SK-N-SH treated with all-trans-retinoic acid at 6 μM for 48 hours (cell line): ENCODE data around the gene ZMIZ2.
"Not testable (repeated sequence)": the region's sequence is repeated elsewhere in the genome, so short reads cannot be mapped to it uniquely, and the experiment has no call there.

Experiments used
- ARNTL ChIP-seq: fragments of 450-650 bp; formaldehyde crosslinking; IDR thresholded peaks from 2 replicates; pipeline ENCODE4 v1.5.0; 2020; ENCODE audit warnings: low read depth, mild to moderate bottlenecking, moderate library complexity, borderline replicate concordance
- BACH2 ChIP-seq: fragments of 250-450 bp; sonication (Bioruptor Pico); IDR thresholded peaks from 2 replicates; pipeline ENCODE4 v1.9.0; 2021; ENCODE audit warnings: mild to moderate bottlenecking, borderline replicate concordance
- OSR1 ChIP-seq: fragments of 250-450 bp; sonication (Bioruptor Pico); IDR thresholded peaks from 2 replicates; pipeline ENCODE4 v1.8.0; 2022; ENCODE audit warnings: moderate library complexity, mild to moderate bottlenecking, inconsistent platforms
- PPARA ChIP-seq: fragments of 250-450 bp; sonication (Bioruptor Pico); IDR thresholded peaks from 2 replicates; pipeline ENCODE4 v1.5.0; 2020; ENCODE audit warnings: mild to moderate bottlenecking, borderline replicate concordance
- RARB ChIP-seq: fragments of 250-450 bp; sonication (Bioruptor Pico); IDR thresholded peaks from 2 replicates; pipeline ENCODE4 v1.8.0; 2021; ENCODE audit warnings: mild to moderate bottlenecking, moderate library complexity
- TCF4 ChIP-seq: fragments of 250-450 bp; sonication (Bioruptor Pico); IDR thresholded peaks from 2 replicates; pipeline ENCODE4 v1.8.0; 2021; ENCODE audit warnings: mild to moderate bottlenecking, moderate library complexity, borderline replicate concordance
- ZC3H10 ChIP-seq: fragments of 250-450 bp; sonication (Bioruptor Pico); IDR thresholded peaks from 2 replicates; pipeline ENCODE4 v1.5.1; 2021; ENCODE audit warnings: mild to moderate bottlenecking, moderate library complexity
- ZFP30 ChIP-seq: fragments of 450-650 bp; formaldehyde crosslinking; IDR thresholded peaks from 2 replicates; pipeline ENCODE4 v1.5.0; 2022; ENCODE audit warnings: mild to moderate bottlenecking, moderate library complexity
- ZNF565 ChIP-seq: fragments of 450-650 bp; formaldehyde crosslinking; conservative IDR thresholded peaks from 2 replicates; pipeline ENCODE4 v1.5.0; 2020; ENCODE audit warnings: low read depth, mild to moderate bottlenecking, moderate library complexity
- TF ChIP-seq, protein P1 (sequence below): fragments of 250-450 bp; sonication (Bioruptor Pico); IDR thresholded peaks from 2 replicates; pipeline ENCODE4 v1.8.0; 2020; ENCODE audit warnings: mild to moderate bottlenecking, moderate library complexity, borderline replicate concordance
- TF ChIP-seq, protein P2 (sequence below): fragments of 250-450 bp; sonication (Bioruptor Pico); IDR thresholded peaks from 2 replicates; pipeline ENCODE4 v1.5.1; 2020; ENCODE audit warnings: low read depth, mild to moderate bottlenecking, moderate library complexity

DNA sequence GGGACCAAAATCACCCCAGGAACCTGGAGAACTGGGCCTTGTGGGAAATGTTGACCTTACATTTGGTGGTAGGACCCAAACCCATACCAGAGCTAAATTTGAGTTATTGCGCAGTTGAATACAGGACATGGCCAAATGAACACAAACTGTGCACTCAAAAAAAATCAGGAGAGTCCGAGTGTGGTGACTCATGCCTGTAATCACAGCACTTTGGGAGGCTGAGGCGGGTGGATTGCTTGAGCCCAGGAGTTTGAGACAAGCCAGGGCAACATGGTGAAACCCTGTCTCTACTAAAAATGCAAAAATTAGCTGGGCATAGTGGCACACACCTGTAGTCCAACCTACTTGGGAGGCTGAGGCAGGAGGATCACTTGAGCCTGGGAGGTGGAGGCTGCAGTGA is 36.6 kb downstream of the ZMIZ2 start:
- TF ChIP-seq ARNTL; ZFP30; PPARA (CRISPR knock-in tag); ZNF565; TCF4 (CRISPR knock-in tag); ZC3H10 (CRISPR knock-in tag); RARB (CRISPR knock-in tag); OSR1; BACH2 (CRISPR knock-in tag): not testable (repeated sequence)
- TF ChIP-seq, protein P1, sequence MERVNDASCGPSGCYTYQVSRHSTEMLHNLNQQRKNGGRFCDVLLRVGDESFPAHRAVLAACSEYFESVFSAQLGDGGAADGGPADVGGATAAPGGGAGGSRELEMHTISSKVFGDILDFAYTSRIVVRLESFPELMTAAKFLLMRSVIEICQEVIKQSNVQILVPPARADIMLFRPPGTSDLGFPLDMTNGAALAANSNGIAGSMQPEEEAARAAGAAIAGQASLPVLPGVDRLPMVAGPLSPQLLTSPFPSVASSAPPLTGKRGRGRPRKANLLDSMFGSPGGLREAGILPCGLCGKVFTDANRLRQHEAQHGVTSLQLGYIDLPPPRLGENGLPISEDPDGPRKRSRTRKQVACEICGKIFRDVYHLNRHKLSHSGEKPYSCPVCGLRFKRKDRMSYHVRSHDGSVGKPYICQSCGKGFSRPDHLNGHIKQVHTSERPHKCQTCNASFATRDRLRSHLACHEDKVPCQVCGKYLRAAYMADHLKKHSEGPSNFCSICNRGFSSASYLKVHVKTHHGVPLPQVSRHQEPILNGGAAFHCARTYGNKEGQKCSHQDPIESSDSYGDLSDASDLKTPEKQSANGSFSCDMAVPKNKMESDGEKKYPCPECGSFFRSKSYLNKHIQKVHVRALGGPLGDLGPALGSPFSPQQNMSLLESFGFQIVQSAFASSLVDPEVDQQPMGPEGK (CRISPR knock-in tag): not testable (repeated sequence)
- TF ChIP-seq, protein P2, sequence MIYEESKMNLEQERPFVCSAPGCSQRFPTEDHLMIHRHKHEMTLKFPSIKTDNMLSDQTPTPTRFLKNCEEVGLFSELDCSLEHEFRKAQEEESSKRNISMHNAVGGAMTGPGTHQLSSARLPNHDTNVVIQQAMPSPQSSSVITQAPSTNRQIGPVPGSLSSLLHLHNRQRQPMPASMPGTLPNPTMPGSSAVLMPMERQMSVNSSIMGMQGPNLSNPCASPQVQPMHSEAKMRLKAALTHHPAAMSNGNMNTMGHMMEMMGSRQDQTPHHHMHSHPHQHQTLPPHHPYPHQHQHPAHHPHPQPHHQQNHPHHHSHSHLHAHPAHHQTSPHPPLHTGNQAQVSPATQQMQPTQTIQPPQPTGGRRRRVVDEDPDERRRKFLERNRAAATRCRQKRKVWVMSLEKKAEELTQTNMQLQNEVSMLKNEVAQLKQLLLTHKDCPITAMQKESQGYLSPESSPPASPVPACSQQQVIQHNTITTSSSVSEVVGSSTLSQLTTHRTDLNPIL (CRISPR knock-in tag): not testable (repeated sequence)
